Upper lobe of left lung (tissue), 4 donors: Measurements from ENCODE around the gene ZNF813.

Experiments
- CTCF ChIP-seq, 6 experiments: fragments of 450-650 bp in 4 of 6; fragments of 200-600 bp in 2 of 6; sonication (generic) in 2 of 6; IDR thresholded peaks; one replicate each; pipeline ENCODE4 v1.5.1; 2016 to 2019; ENCODE audit warnings: antibody characterized with exemption in 6 of 6
- EP300 ChIP-seq, 4 donors: sonication (generic); formaldehyde crosslinking; IDR thresholded peaks; one replicate each; pipeline ENCODE4 v1.5.1; 2017; ENCODE audit warnings: antibody characterized with exemption in 4 of 4, control low read depth in 2 of 4
- POLR2A ChIP-seq, 4 donors: fragments of 450-650 bp; IDR thresholded peaks; one replicate each; pipeline ENCODE4 v1.5.1; 2016 to 2017; ENCODE audit warnings: antibody characterized with exemption in 4 of 4, mild to moderate bottlenecking in 2 of 4
- POLR2AphosphoS5 ChIP-seq, 2 donors: sonication (generic); formaldehyde crosslinking; IDR thresholded peaks; one replicate each; pipeline ENCODE4 v1.5.1; 2017; ENCODE audit warnings: antibody characterized with exemption in 2 of 2

DNA sequence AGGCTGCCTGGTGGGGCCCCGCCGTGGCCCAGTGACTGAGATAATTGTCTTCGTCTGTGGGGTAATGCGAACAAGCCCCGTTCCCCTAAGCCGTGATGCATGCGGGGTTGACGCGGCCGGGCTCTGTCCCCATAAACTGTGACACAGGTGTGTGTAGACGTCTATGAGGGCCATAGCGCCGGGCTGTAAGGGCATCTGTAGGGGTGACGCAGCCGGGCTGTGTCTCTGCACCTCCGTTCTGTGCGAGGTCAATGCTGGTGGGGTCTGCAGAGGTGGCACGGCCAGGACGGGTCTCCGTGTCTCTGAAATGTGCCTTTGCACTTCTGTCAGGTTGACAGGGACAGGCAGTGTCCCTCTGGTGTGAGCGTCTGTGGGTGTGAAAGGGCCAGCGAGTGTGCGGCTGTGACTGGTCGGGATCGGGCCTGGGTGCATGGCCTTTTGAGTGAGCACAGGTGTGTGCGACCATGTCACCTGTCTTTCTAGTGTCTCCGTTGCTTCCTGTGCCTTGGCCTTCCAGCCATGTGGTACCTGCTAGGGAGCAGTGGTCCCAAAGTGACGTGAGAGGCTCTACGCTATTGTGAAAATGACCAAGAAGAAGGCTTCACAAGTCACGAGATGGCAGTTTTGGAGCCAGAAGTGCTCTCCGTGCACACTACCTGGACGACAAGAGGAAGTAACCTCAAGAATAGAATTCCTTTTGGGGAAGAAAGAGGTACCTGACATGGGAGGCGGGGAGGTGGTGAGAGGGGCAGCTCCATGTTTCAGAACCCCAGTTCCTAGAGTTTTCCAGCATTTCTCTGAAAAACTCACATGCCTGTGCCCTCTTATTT is 54.1 kb downstream of the ZNF813 start:
- TF ChIP-seq CTCF (IDR thresholded peaks at IDR 0.05), result no peak
- TF ChIP-seq POLR2A (IDR thresholded peaks at IDR 0.05), result no peak
- no peak for TF ChIP-seq POLR2AphosphoS5 (IDR thresholded peaks at IDR 0.05)
- TF ChIP-seq EP300 (IDR thresholded peaks at IDR 0.05), result no peak
